HT-29 (cell line): Measurements from ENCODE around the gene TIMM10B. TPM values are rescaled to one million over a fixed set of nuclear protein-coding genes. Genes with fewer than 3 reads are reported as not detected.

Source experiments
- DNase-seq: peaks from one replicate; pipeline ENCODE4 v3.0.0-alpha.2; 2015; ENCODE audit warnings: low spot score
- total RNA-seq: library from RNA; depleted of rRNA; stranded (reverse); fragments of >200 nt; shearing (Covaris generic); gene quantifications from 2 replicates; pipeline ENCODE4 v1.2.3, GENCODE V29; 2014; rRNA removed

The TIMM10B gene
- 47.1 and 48.0 TPM in 2 replicates for total RNA-seq

DNA sequence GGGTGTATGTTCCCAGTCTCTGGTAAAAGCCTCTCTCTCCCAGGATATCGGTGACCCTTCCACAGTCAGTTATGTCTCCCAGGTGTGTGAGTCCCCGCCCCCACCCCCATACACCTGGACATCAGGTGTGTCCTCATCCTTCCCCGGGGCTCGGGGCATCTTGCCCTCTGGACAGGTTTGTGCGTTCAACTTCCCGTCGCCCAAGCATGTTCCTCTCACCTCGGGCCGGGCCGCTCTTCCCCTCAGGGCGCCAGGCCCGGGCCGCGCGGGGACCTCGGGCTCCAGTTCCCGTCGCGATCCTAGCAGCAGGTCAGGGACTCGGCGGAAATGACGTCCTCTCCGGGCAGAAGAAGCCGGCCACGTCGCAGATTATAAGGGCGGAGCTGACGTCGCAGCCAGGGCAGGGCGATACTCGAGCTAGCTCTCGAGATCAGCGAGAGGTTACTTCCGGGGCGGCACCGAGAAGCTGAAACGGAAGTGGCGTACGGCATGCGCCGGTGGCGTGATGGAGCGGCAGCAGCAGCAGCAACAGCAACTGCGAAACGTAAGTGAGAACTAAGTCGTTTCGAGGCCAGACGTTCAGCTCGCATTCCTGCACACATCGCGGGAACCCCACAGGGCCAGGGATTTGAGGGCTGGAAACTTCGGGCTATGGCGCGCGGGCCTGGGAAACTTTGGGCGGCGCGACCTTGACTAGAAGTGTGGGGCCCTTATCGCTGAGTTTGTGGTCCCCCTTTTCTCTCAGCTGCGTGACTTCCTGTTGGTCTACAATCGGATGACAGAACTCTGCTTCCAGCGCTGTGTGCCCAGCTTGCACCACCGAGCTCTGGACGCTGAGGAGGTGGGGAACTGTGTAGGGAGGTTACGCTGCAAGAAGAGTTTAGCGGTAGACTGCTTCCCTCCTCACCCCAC lies at the start of gene TIMM10B, which contains the start of gene ARFIP2:
Gene TIMM10B (plus strand): TSS at position 490 of the 912 bp plus-strand sequence. CDS start 16 bp downstream, at position 506.
Gene ARFIP2 (minus strand): TSS at position 320 of the 912 bp plus-strand sequence. CDS start 910 bp downstream, outside the sequence.
- peak; percentile 98 for DNase-seq

DNA sequence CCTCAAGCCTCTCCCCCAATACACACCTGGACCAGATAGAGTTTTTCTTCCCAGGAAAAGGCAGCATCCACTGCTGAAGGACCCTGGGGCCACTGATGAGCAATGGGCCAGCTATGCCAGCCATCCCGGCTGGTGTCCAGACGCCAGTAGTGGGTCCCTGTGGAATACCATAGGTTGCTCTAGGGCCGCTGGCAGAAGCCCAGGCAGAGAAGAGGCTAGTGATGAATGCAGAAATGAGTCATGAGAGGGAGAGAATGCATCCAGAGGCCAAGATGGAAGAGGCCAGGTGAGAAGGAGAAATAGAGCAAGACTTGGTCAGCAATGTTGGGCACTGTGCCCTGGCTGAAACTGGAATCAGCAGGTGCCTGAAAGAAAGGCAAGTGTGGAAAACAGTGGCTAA lies 49.4 kb upstream of the TIMM10B start:
- DNase-seq, result no peak

- DNase-seq, result no peak
Observed at GRCh38 chr11:6433998-6434660, 47.2 kb upstream of the TIMM10B start.

- DNase-seq, result no peak
Observed at GRCh38 chr11:6437423-6437822, 43.9 kb upstream of the TIMM10B start.

GRCh38 chr11:6437993-6438392 lies 43.3 kb upstream of the TIMM10B start:
- no peak for DNase-seq

DNA sequence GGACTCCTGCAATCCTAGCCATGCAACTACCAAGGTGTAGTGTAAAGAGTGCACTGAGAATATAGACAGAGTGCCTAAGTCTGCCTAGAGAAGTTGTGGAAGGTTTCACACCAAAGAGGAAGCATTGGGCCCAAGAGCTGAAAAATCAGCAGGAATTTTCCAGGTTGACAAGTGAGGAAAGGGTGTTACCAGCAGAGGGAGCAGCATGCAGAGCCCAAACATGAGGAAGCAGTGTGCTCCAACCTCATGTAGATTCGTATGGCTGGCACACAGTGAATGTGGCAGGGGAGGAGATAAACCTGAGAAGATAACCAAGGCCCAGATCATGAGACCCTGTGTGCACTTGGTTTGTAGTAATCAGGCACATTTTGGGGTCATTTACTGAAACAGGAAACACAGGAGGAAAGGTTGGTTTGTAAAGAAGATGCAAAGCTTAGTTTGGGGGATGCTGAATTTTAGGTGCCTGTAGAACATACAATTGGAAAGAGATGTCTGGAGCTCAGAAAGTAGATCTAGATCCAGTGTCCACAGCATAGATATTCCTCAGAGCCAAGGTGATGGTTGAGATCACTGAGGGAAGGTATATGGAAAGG lies 42.2 kb upstream of the TIMM10B start:
- peak; percentile 83 for DNase-seq

GRCh38 chr11:6440906-6441358 lies 40.4 kb upstream of the TIMM10B start, which contains the start of gene HPX:
Gene HPX, minus strand, starts transcription at chr11:6440987. Its CDS starts 24 bp downstream, at chr11:6440963.
- DNase-seq, result no peak

GRCh38 chr11:6442441-6442840 lies 38.9 kb upstream of the TIMM10B start:
- no peak for DNase-seq

GRCh38 chr11:6443269-6444003 lies 37.9 kb upstream of the TIMM10B start:
- peak; percentile 44 for DNase-seq

GRCh38 chr11:6448574-6448973 lies 32.7 kb upstream of the TIMM10B start:
- DNase-seq, result no peak

GRCh38 chr11:6452219-6452618 lies 29.1 kb upstream of the TIMM10B start:
- no peak for DNase-seq

DNA sequence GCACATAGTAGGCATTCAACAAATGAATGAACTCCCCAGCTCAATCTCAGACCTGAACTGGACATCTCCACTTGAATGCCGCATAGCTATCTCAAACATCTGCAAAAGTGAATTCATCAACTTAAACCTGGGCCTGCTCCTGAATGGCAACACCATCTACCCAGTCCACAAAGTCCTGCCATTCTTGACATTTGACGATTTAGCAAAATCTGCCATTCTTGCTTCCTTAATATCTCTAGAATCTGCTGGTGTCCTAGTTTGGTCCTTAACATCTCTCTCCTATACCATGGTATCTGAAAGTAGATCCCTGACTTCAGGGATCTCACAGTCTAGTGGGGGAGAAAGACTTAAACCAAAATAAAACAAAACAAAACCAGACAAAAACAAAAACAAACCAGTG lies 28.1 kb upstream of the TIMM10B start:
- no peak for DNase-seq

DNA sequence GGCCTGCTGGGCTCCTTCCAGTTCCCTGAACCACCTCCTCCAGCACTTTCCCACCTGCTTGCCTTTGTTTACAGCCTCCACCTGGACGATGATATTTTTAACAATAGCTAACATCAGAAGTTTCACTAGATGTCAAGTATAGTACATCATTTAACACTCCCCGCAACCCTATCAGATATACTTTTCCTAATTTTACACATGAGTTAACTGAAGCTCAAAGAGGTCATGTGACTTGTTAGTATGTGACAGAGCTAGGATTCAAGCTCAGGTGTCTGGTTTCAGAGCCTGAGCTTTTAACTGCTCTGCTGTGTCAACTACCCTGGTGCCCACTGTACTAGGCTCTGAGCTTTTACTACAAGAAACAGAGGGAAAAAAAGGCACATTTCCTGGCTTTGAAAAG lies 26.2 kb upstream of the TIMM10B start:
- no peak for DNase-seq

- DNase-seq, result no peak
Observed at GRCh38 chr11:6456361-6457073, 24.8 kb upstream of the TIMM10B start.

DNA sequence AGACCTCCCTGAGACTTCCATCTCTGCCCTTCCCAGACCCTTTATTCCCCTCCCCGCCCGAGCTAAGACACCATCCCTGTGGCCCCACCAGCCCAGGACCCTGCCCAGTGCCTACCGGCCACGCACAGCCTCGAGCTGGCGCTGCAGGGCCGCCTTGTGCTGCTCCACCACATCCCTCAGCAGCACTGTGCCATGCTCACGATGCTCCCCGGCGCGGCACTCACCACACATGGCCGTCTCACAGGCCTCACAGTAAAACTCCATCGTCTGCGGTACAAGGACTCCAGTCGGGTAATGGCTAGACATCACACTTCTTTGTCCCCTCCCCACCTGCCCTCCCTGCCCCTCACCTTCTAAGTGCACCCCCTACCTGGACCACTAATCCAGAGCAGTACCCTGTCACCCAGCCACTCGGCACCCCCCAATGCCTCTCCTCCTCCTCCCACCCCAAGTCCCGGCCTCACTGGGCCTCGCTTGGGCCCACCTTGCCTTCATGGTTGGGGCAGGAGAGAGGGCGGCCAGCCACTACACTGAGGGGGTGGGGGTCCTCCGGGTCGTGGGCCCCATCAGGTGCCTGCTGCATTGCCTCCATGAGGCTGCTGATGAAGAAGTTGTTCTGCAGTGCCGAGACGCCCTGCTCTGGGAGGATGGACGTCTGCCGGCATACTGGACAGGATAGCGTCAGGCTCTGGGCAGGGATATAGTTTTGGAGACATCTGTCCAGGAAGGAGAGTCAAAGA lies 23.6 kb upstream of the TIMM10B start:
- no peak for DNase-seq

GRCh38 chr11:6458352-6459098 lies 22.8 kb upstream of the TIMM10B start:
- DNase-seq, result no peak

DNA sequence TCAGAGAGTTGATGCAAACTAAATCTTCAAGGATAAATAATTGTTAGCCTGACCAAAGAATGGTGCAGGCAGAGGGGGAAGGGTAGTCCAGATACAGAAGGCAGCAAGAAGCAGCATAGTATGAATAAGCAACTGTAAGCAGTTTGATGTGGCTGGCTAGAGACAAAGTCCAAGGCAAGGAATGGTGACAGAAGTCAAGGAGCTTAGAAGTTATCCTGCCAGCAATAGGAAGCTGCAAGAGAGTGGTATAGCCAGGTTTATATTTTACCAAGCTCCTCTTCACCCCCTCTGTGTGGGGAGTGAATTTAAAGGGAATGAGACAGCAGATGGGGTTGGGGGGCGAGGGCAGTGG lies 22.2 kb upstream of the TIMM10B start:
- DNase-seq, result no peak

GRCh38 chr11:6468712-6469495 lies 12.4 kb upstream of the TIMM10B start:
- DNase-seq, result peak; percentile 90
